Gastroesophageal sphincter (tissue), 3 donors: Measurements from ENCODE around the gene KCNA2.

Source experiments
- CTCF ChIP-seq, 4 experiments: fragments of 200-600 bp in 2 of 4; fragments of 450-650 bp in 2 of 4; sonication (generic) in 1 of 4; IDR thresholded peaks; one replicate each; pipeline ENCODE4 v1.5.1; 2017 to 2019; ENCODE audit warnings: antibody characterized with exemption in 4 of 4, mild to moderate bottlenecking in 2 of 4, moderate library complexity in 2 of 4
- EP300 ChIP-seq: sonication (generic); formaldehyde crosslinking; IDR thresholded peaks from one replicate; pipeline ENCODE4 v1.6.1; 2017; ENCODE audit warnings: antibody characterized with exemption, mild to moderate bottlenecking
- POLR2A ChIP-seq, 2 donors: fragments of 450-650 bp; IDR thresholded peaks; one replicate each; pipeline ENCODE4 v1.6.1; 2017; ENCODE audit warnings: antibody characterized with exemption in 2 of 2, mild to moderate bottlenecking in 2 of 2, moderate library complexity in 1 of 2
- POLR2AphosphoS5 ChIP-seq: sonication (generic); formaldehyde crosslinking; IDR thresholded peaks from one replicate; pipeline ENCODE4 v1.6.1; 2017; ENCODE audit warnings: antibody characterized with exemption

- no peak for TF ChIP-seq CTCF (IDR thresholded peaks at IDR 0.05)
- no peak for TF ChIP-seq POLR2A (IDR thresholded peaks at IDR 0.05)
- TF ChIP-seq POLR2AphosphoS5: no peak
- no peak for TF ChIP-seq EP300
These were observed 10.4 kb upstream of the KCNA2 start for GRCh38 chr1:110616587-110616986.
